CD4-positive, alpha-beta T cell treated with Interleukin-17A for 1 hour (primary cell): ENCODE data around the gene NCKIPSD.
A peak's percentile ranks its signal among the peaks of the same experiment; 100 is the strongest.

Experiments used
- DNase-seq: peaks from one replicate; pipeline ENCODE4 v3.0.0-alpha.2; 2020

The NCKIPSD gene

DNA sequence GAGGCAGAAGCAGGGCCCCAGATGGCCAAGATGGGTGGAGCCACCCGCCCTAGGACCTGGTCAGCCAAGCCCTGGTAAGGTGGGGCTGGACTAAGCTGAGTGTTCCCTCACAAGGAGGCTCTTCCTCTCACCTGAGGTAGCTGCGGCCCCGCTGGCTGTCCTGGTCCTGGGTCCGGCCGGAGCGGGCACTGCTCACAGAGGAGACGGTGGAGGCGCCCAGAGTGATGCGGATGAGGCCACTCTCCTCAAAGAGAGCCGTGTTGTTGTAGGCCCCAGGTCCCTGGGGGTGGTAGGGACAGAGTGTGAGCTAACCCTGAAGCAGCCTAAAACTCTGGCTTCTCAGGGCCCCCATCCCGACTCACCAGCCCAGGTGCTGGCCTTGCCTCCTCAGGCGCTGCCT lies 43.1 kb downstream of the NCKIPSD start:
- DNase-seq: no peak

DNA sequence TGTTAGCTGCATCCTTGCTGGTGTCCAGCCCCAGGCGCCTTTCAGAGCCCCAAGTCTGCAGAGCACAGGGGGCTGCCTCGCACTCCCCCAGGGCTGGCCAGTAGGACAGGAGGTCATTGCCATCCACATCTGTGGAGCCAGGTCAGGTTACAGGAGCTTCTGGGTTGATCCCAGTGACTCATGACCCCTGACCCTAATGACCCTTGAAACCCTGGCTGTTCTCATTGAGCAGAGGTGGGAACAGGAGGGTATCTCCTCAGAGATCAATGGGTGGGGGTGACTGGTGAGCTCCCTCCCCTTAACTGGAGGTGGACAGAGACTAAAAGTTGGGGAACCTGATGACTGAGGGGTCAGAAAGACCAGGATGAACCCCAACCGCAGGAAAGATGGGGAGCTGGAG lies 44.3 kb downstream of the NCKIPSD start:
- no peak for DNase-seq

DNA sequence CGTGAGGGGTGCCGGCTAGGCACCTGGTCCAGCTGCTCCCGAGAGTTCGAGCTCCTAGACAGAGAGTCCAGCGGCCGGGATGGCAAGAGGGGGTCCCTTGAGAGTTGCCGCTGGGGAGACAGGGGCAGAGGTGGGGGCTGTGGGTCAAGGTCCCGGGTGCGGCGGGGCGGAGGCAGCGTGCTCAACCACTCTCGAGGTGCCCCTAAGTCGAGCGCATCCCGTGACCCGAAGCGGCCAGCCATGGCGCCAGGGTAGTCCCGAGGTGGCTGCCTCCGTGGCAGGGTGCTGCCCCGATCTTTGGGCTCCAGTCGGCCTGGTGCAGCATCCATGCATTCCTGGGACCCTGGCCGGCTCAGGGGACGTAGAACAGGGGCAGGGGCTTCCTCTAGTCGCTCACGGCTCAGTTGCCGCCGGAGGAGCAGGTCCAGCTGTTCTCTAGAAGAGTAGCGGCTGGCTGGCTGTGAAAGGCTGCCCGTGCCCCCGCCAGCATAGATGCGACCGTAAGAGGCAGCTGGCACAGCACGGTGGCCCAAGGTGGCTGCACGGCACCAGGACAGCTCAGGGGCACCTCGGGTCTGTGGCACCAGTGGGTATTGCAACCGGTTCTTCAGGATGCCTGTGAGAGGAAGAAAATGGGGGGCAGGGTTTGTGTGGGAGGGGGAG lies 45.6 kb downstream of the NCKIPSD start:
- no peak for DNase-seq

DNA sequence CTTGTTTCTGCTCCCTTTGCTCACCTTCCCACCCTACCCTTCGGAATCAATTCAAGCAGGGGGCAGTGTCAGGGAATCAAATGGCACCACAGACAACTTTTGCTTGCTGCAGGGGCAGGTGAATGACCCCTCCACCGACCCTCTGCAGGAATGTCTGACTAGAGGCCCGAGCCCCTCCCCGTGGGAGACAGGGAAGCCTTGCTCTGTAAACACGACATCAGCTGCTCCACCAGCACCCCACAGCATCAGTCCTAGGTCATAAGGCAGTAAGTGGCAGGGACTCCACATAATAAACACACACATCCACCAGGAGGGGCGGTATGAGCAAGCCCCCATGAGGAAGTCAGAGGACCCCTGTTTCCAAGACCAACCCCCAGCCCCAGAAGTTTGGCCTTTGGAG lies 48.4 kb downstream of the NCKIPSD start:
- no peak for DNase-seq

- no peak for DNase-seq
These were observed 49.5 kb downstream of the NCKIPSD start for GRCh38 chr3:48636149-48636655.

DNA sequence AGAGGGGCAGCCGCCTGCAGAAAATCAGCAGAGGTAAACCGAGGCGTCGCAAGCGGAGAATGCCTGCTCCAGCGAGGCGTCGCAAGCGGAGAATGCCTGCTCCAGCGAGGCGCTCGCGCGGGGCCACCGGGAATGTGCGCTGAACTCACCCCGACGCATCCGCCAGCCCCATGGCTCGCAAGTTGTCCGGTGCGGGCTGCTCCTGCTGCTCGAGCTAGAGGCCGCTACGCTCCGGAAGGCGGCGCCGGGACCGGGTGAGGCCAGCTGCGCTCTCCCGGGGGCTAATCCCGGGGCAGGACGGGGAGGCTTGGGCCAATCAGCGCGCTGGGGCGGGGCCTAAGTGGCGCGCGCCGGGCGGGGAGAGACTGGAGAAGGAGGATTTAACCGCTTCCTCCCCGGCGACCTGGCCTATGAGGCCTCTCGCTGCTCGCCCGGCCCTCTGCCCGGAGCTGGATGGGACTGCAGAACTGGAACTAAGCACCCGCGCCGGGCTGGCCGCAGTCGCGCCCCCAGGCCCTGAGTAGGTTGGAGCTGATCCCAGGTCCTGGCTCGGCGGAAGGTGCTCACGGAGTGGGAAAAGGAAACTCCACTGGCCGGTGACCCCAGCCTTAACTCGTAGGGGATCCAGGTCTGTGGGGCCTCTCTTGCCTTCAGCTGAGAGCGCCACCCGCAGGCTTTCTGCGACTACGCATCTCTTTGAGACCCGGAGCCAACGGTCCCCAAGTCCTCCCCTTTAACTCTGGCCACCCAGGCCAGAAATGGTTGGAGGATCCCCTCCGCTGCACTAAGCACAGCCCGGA lies 50.3 kb downstream of the NCKIPSD start, which contains the start of gene SLC26A6:
Gene SLC26A6, minus strand, starts transcription at position 240 of the 800 bp plus-strand sequence. Its CDS starts 68 bp downstream, at position 172.
- peak; percentile 93 for DNase-seq

DNA sequence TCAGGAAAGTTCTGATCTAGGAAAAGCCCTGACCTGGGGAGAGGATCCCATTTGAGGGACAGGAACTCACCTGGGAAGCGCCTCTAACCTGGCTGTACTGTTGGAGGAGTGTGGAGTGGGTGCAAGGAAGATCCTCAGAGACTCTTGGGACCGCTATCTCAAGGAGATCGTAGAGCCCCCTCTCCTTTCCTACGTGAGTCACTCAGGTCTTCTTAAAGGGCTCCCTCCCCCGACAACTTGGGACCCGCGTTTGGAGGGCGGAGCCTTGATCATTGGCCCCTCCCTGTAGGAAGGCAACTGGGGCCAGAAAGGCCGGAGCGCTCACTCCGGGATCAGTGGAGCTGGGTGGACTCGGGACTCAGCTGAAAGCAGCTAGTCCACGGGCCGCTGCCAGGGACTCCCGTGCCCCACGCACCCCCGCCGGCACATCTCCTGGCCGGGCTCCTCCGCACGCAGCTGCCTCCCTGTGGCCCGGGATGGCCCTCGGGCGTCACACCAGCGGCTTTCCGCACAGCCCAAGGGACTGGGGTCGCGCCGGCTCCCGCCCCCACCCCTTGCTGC lies 51.0 kb downstream of the NCKIPSD start:
- DNase-seq: peak; percentile 43

DNA sequence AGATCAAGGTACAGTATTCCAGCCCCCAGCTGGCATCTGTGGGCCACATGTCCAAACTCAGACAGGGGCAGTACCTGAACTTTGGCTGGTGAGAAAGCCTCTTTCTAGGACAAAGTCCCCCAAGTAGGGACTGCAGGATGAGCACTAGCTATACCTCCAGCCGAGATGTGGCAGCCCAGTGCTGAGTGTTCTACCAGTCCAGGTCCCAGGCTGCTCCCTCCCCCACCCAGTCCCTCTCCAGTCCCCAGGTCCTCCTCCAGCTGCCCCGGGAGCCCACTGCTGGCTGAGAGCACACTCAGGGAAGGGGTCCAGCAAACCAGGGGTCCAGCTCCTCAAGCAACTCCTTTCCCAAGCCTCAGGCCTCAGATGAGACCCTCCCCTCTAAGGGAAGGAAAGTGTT lies 52.0 kb downstream of the NCKIPSD start:
- no peak for DNase-seq

GRCh38 chr3:48633256-48633655 lies 52.5 kb downstream of the NCKIPSD start:
- no peak for DNase-seq

GRCh38 chr3:48631516-48632448 lies 53.9 kb downstream of the NCKIPSD start:
- DNase-seq: no peak

GRCh38 chr3:48630833-48631232 lies 54.9 kb downstream of the NCKIPSD start:
- no peak for DNase-seq

GRCh38 chr3:48630407-48630806 lies 55.3 kb downstream of the NCKIPSD start:
- DNase-seq: no peak

GRCh38 chr3:48629894-48630293 lies 55.8 kb downstream of the NCKIPSD start:
- DNase-seq: no peak

DNA sequence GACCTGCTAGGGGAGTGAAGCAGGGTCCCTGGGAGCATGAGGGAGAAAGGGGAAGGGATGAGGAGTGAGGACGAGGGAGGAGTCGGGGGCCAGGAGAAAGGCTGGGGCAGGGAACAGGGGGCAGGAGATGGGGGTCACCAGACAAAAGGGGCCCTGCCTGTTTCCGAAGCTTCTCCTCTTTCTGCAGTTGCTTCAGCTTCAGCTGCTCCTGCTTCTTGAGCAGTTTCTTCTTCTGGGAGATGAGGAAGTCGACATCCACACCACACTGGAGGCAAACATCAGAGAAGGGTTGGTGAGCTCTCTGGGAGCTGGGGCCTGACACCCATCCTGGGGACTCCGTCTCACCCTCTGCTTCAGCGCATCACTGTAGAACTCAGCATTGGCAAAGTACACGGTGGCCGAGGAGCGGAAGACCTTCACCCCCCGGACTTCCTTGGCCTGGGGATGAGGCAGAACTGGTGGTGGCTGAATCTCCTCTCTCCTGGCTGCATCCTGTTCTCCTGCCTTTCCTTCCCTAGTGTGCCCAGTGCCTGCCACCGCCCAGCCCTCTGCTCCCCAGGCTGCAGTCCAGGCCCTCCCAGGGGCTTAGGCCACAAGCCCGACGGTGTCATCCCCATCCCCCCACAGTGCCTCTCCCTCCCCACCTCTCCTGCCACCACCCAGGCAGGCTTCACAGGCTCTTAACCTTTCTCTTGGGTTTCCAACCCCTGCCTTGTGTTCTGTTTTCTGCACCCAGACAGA lies 57.3 kb downstream of the NCKIPSD start:
- DNase-seq: no peak

- DNase-seq: no peak
These were observed 60.1 kb downstream of the NCKIPSD start for GRCh38 chr3:48625600-48625999.

DNA sequence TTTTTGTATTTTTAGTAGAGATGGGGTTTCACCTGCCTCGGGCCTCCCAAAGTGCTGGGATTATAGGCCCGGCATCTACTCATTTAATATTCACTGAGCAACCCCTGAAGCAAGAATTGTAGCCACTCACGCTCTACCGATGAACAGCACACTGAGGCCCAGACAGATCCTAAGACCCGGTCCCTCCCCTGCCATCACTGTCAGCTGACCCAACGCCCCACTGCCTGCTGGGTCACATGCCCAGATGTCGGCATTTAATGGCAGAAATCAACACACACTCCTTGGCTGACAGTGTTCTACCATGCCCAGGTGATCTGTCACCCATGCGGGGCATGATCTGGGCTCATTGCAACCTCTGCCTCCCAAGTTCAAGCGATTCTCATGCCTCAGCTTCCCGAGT lies 60.9 kb downstream of the NCKIPSD start:
- DNase-seq: no peak

DNA sequence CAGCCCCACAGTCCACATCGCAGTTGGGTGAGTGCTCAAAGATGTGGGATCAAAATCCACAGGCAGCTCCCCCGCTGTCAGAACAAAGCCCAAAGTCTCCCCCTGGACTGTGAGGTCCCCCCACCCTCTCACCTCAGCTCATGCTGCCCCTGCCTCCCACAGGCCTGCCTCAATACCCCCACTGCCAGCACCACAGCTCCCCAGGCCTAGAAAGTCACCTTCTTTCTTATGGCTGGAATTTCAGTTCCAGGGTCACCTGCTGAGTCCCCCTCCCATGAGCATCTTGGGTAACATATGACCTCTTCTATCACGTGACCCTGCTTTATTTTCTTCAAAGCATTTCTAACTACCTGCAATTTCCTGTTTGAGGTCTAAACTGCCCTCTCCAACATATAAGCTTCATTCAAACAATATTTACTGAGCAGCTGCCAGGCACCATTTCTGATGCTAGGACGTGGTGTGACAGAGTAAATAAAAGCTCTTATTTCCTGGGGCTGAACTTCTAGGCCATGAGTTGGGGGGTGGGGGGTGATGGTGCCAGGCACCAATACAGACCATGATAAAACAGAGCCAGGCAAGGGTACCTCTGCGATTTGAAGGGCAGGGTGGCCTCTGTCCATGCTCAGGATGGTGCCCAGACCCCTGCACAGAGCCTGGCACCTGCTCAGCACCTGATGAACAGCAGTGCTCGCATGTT lies 61.7 kb downstream of the NCKIPSD start:
- no peak for DNase-seq
